ENCODE measurements around the gene POLR2E. TPM values are rescaled to one million over a fixed set of nuclear protein-coding genes. Genes with fewer than 3 reads are reported as not detected.
A peak's percentile ranks its signal among the peaks of the same experiment; 100 is the strongest.

Gene POLR2E
- total and polyA plus RNA-seq, 8 donors = 24.5 to 361 (median 91.0) TPM

- no peak overlapping the region for H3K4me3 ChIP-seq
- TF ChIP-seq, protein P1, sequence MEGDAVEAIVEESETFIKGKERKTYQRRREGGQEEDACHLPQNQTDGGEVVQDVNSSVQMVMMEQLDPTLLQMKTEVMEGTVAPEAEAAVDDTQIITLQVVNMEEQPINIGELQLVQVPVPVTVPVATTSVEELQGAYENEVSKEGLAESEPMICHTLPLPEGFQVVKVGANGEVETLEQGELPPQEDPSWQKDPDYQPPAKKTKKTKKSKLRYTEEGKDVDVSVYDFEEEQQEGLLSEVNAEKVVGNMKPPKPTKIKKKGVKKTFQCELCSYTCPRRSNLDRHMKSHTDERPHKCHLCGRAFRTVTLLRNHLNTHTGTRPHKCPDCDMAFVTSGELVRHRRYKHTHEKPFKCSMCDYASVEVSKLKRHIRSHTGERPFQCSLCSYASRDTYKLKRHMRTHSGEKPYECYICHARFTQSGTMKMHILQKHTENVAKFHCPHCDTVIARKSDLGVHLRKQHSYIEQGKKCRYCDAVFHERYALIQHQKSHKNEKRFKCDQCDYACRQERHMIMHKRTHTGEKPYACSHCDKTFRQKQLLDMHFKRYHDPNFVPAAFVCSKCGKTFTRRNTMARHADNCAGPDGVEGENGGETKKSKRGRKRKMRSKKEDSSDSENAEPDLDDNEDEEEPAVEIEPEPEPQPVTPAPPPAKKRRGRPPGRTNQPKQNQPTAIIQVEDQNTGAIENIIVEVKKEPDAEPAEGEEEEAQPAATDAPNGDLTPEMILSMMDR (IDR thresholded peaks at IDR 0.05) = no peak
- TF ChIP-seq POLR2A (IDR thresholded peaks at IDR 0.05) (no peak), EP300 (IDR thresholded peaks at IDR 0.05) (no peak), POLR2AphosphoS5 (IDR thresholded peaks at IDR 0.05) (no peak)
- no peak for DNase-seq
- no peaks in the 10 kb centered on the region for H3K9me3 ChIP-seq
- peaks cover 25 to 88% (median 64%) of the 10 kb centered on the region in 4 donors for H3K36me3 ChIP-seq
- WGBS, 5 donors = 64 to 81% (median 74%) methylated on average over 8 of the region's 8 CpGs
- no peak overlapping the region for H3K27ac ChIP-seq
- peaks cover 8 to 67% (median 40%) of the 10 kb centered on the region in 4 donors for H3K4me1 ChIP-seq
- peaks cover 0 to 16% (median 0%) of the 10 kb centered on the region in 3 donors for H3K27me3 ChIP-seq
- intact Hi-C loops (cut with DNase I; ENCODE audit: low total_unique reads) = no loop called here
Measured at GRCh38 chr19:1085053-1085658, 10.0 kb downstream of the POLR2E start.

- TF ChIP-seq POLR2A (IDR thresholded peaks at IDR 0.05) = no peak
- Histone ChIP-seq H3K4me3 (no peak overlapping the region), H3K4me1 (peaks cover 8 to 59% (median 36%) of the 10 kb centered on the region in 4 donors), H3K27ac (no peak overlapping the region), H3K9me3 (no peaks in the 10 kb centered on the region), H3K27me3 (peaks cover 0 to 16% (median 0%) of the 10 kb centered on the region in 3 donors), H3K36me3 (peaks cover 22 to 87% (median 60%) of the 10 kb centered on the region in 4 donors)
- WGBS, 5 donors = 66 to 74% (median 71%) methylated on average over 40 to 43 of the region's 43 CpGs
- no peak for DNase-seq
- intact Hi-C loops (cut with DNase I; ENCODE audit: low total_unique reads) = no loop called here
Measured at GRCh38 chr19:1084024-1084868, 10.9 kb downstream of the POLR2E start.

GRCh38 chr19:1082928-1083816, 12.0 kb downstream of the POLR2E start:
- WGBS, 5 donors = 67 to 78% (median 75%) methylated on average over 51 to 59 of the region's 59 CpGs
- H3K9me3 ChIP-seq = no peaks in the 10 kb centered on the region
- peaks cover 8 to 48% (median 29%) of the 10 kb centered on the region in 4 donors for H3K4me1 ChIP-seq
- DNase-seq = no peak
- peak overlapping the region; percentile 60 to 78 (median 69) for H3K27ac ChIP-seq
- peaks cover 0 to 16% (median 0%) of the 10 kb centered on the region in 3 donors for H3K27me3 ChIP-seq
- intact Hi-C loops (cut with DNase I; ENCODE audit: low total_unique reads) = no loop called here
- H3K4me3 ChIP-seq = peak overlapping the region; percentile 24 to 43 (median 28)
- H3K36me3 ChIP-seq = peaks cover 12 to 77% (median 50%) of the 10 kb centered on the region in 4 donors
- no peak for TF ChIP-seq POLR2AphosphoS5 (IDR thresholded peaks at IDR 0.05)
- no peak for TF ChIP-seq POLR2A (IDR thresholded peaks at IDR 0.05)
- TF ChIP-seq EP300 (IDR thresholded peaks at IDR 0.05) = no peak
- TF ChIP-seq, protein P1 (IDR thresholded peaks at IDR 0.05) = no peak

DNA sequence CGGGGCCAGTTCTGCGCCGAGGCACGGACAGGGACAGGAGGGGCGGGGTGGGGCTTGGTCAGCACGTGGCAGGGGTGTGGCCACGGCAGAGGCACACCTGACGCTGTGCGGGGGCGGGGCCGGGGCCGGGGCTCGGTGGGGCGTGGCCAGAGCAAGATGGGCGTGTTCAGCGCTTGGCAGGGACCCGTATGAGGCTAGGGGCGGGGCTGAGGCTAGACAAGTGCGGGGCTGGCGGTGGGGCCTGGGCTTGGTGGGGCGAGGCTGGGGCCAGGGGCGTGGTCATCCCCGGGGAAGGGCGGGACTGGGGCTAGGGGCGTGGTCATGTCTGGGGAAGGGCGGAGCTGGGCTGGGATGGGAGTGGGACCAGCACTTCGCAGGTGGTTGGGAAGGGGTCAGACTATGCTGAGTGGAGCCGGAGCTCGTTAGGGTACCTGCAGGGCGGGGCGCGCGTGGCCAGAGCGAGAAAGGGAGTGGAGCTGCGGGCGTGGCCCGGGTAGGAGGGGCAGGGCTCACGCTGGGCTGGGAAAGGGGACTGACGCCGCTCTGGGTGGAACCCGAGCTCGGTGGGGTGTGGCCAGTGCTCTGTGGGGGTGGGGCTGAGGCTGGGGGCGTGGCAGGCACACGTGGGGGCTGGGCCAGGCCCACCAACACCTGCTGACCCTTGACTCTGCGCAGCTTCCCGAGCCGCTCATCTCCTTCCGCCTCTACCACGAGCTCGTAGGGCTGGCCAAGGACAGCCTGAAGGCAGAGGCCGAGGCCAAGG, 12.8 kb downstream of the POLR2E start:
- Histone ChIP-seq H3K4me1 (peaks cover 8 to 48% (median 30%) of the 10 kb centered on the region in 4 donors), H3K4me3 (peak overlapping the region; percentile 24 to 43 (median 28)), H3K36me3 (peaks cover 6 to 68% (median 41%) of the 10 kb centered on the region in 4 donors), H3K9me3 (no peaks in the 10 kb centered on the region), H3K27ac (peak overlapping the region; percentile 60 to 78 (median 69)), H3K27me3 (peaks cover 0 to 16% (median 0%) of the 10 kb centered on the region in 3 donors)
- 12 to 26% (median 14%) methylated on average over 28 to 51 of the region's 51 CpGs for WGBS, 5 donors
- intact Hi-C loops (cut with DNase I; ENCODE audit: low total_unique reads) = no loop called here
- DNase-seq = peak; percentile 96
- TF ChIP-seq POLR2AphosphoS5 (IDR thresholded peaks at IDR 0.05) (no peak), POLR2A (IDR thresholded peaks at IDR 0.05) (no peak), EP300 (IDR thresholded peaks at IDR 0.05) (no peak)
- TF ChIP-seq, protein P1 (IDR thresholded peaks at IDR 0.05) = no peak
